Fibroblast of pulmonary artery (primary cell): ENCODE data around the gene OR52J3.

Experiments
- DNase-seq: peaks from one replicate; pipeline ENCODE4 v3.0.0-alpha.2; 2010; ENCODE audit warnings: low read depth
- H3K4me3 ChIP-seq: replicated peaks from 2 replicates; pipeline ENCODE4 v1.5.1; 2011; ENCODE audit warnings: low read depth, mild to moderate bottlenecking, control low read depth, low read length, moderate library complexity
- TF ChIP-seq, protein P1 (sequence below): IDR thresholded peaks from 2 replicates; pipeline ENCODE4 v1.5.1; 2011; ENCODE audit warnings: mild to moderate bottlenecking, control low read depth, low read length, inconsistent platforms; ENCODE audit errors: missing control alignments

OR52J3 gene

DNA sequence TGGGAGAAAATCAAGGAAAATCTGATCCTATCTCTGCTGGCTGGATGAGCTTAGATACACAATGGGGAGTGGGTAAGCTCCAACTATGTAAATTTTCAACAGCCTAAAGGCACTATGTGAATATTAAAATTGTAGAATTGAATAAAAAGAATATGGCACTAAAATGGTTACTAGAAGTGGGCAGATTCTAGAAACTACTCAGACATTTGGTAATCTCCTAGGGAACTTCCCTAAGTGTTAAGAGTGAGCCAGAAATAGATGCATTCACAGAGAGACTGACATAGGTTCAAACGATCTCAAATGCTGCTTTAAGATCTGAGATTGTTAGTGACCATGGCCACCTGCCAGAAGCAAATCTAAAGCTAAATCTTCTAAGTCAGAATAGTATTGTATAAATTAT lies 18.7 kb downstream of the OR52J3 start:
- TF ChIP-seq, protein P1, sequence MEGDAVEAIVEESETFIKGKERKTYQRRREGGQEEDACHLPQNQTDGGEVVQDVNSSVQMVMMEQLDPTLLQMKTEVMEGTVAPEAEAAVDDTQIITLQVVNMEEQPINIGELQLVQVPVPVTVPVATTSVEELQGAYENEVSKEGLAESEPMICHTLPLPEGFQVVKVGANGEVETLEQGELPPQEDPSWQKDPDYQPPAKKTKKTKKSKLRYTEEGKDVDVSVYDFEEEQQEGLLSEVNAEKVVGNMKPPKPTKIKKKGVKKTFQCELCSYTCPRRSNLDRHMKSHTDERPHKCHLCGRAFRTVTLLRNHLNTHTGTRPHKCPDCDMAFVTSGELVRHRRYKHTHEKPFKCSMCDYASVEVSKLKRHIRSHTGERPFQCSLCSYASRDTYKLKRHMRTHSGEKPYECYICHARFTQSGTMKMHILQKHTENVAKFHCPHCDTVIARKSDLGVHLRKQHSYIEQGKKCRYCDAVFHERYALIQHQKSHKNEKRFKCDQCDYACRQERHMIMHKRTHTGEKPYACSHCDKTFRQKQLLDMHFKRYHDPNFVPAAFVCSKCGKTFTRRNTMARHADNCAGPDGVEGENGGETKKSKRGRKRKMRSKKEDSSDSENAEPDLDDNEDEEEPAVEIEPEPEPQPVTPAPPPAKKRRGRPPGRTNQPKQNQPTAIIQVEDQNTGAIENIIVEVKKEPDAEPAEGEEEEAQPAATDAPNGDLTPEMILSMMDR = no peak
- no peak for DNase-seq
- H3K4me3 ChIP-seq = no peak overlapping the region

- TF ChIP-seq, protein P1 = no peak
- no peak for DNase-seq
- no peak within 1 kb of the TSS for H3K4me3 ChIP-seq
Observed at GRCh38 chr11:5069272-5069671, 22.9 kb downstream of the OR52J3 start, which contains the start of gene OR52E1. OR52E1 (plus strand) TSS chr11:5069572.

DNA sequence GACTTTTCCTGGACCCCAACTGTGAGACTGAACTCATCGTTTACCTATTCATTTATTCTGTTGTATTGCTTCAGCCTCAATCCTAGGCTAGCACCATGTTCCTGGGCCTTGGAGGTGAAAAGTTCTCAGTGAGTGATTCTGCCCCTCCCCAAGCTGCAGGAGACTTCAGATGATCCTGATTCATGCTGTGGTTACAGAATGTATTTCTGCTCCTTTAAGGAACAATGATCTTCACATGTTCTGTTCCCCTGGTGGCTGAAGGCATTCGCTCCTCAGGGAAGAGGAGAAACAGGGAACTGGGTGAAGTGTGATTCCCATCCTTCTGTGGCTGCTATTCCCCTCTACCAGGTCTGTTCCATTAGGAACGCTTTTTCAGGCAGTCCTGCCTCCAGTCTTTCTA lies 25.5 kb downstream of the OR52J3 start:
- TF ChIP-seq, protein P1 = no peak
- DNase-seq = no peak
- no peak overlapping the region for H3K4me3 ChIP-seq

DNA sequence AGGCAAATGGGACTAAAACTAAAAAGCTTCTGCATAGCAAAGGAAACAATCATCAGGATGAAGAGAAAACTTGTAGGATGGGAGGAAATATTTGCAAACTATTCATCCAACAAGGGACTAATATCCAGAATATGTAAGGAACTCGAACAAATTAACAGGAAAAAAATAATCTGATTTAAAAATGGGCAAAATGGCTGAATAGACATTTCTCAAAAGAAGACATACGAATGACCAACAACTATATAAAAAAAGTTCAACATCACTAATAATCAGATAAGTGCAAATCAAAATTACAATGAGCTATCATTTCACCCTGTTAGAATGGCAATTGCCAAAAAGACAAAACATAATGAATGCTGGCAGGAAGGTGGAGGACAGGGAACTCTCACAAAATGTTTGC lies 35.1 kb downstream of the OR52J3 start:
- TF ChIP-seq, protein P1 = no peak
- H3K4me3 ChIP-seq = no peak overlapping the region
- no peak for DNase-seq

DNA sequence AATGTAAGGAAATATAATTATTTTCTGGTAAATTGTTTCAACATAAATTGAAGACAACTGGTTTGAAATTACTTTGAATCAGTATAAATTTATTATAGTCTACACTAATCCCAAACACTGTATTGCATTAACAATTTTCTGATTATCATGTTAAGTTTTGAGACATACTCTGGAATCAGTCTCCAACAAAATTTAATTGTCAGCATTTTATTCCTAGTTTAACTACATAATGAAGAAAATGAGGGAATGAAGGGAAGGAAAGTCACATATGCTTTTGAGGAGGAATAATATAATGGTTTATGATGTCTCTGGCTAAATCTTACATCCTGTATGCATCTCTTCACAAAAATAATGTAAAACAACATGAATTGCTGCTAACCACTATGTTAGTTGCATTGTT lies 37.3 kb downstream of the OR52J3 start:
- no peak for DNase-seq

DNA sequence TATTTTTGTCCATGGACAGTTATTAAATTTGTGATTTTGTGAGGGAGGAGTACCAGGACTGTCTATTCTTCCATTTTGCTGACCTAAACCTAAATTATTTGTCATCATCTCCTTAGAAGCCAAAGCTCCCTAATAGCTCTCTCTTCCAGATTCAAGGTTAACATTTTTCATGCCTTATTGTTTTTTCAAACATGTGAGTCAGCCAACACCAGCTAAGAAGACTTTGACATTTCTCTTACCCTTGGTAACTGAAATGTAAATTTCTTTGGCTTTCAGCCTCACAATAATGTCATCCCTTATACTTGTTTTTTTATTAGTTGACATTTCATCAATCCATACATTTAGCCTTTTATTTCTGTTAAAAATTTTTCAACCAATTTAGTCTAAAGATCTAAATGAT lies 42.2 kb downstream of the OR52J3 start:
- H3K4me3 ChIP-seq = no peak overlapping the region
- DNase-seq = no peak
- TF ChIP-seq, protein P1 = no peak

More for the DNA sequence above, 37.3 kb downstream of the OR52J3 start:
- TF ChIP-seq, protein P1 = no peak
- H3K4me3 ChIP-seq = no peak overlapping the region

GRCh38 chr11:5090668-5091067 lies 44.3 kb downstream of the OR52J3 start:
- no peak overlapping the region for H3K4me3 ChIP-seq
- TF ChIP-seq, protein P1 = no peak
- no peak for DNase-seq
